K562 (cell line): ENCODE results near the gene KCNC3. TPM values are rescaled to one million over a fixed set of nuclear protein-coding genes. Genes with fewer than 3 reads are reported as not detected.

Source experiments
- EGR1 ChIP-seq: fragments of 450-650 bp; conservative IDR thresholded peaks from 2 replicates; pipeline ENCODE4 v1.6.1; 2017; ENCODE audit warnings: mild to moderate bottlenecking
- ETV5 ChIP-seq: sonication (generic); formaldehyde crosslinking; IDR thresholded peaks from 2 replicates; pipeline ENCODE4 v1.4.0; 2020; ENCODE audit warnings: low read depth, mild to moderate bottlenecking, missing genetic modification reagents
- GATAD2B ChIP-seq: fragments of 450-650 bp; IDR thresholded peaks from 2 replicates; pipeline ENCODE4 v1.6.1; 2017; ENCODE audit warnings: mild to moderate bottlenecking, borderline replicate concordance
- KDM5B ChIP-seq: fragments of 200-600 bp; sonication (generic); IDR thresholded peaks from 2 replicates; pipeline ENCODE4 v1.6.1; 2012; ENCODE audit warnings: low read depth, mild to moderate bottlenecking, moderate library complexity, low read length, control low read depth, inconsistent platforms; ENCODE audit not compliant: insufficient replicate concordance
- SREBF2 ChIP-seq: sonication (generic); formaldehyde crosslinking; IDR thresholded peaks from 2 replicates; pipeline ENCODE4 v1.4.0; 2020; ENCODE audit warnings: mild to moderate bottlenecking, missing genetic modification reagents
- TAF1 ChIP-seq: IDR thresholded peaks from 2 replicates; pipeline ENCODE4 v1.6.1; 2011; ENCODE audit warnings: mild to moderate bottlenecking, low read length, moderate library complexity; ENCODE audit not compliant: insufficient read depth, control insufficient read depth, severe bottlenecking; ENCODE audit errors: extremely low read depth
- TGIF2 ChIP-seq: sonication (generic); formaldehyde crosslinking; IDR thresholded peaks from 2 replicates; pipeline ENCODE4 v1.8.1; 2022; ENCODE audit warnings: mild to moderate bottlenecking, missing genetic modification reagents, moderate library complexity
- ZNF384 ChIP-seq: IDR thresholded peaks from 2 replicates; pipeline ENCODE4 v1.6.1; 2012; ENCODE audit warnings: low read depth, low read length, improper control_type of control experiment
- polyA plus RNA-seq, 8 experiments: library from polyadenylated mRNA; depleted of rRNA in 4 of 8; stranded (reverse) in 5 of 8; unstranded in 3 of 8; fragments of >200 nt; fragmentation: Nextera tagmentation in 2 of 8; fragmentation: Illumina TruSeq in 1 of 8; extraction: Ambion mirVana in 2 of 8; extraction: Trizol in 1 of 8; gene quantifications; 2 replicates each; pipeline versions ENCODE4 v1.2.1 to v1.2.3, GENCODE V29; 2011 to 2014; ENCODE audit warnings: inconsistent platforms in 1 of 8, missing spikeins in 1 of 8
- total RNA-seq, 7 experiments: library from RNA; depleted of rRNA in 6 of 7; stranded (reverse); fragments of >200 nt in 6 of 7; fragmentation: Illumina TruSeq in 2 of 7; extraction: Trizol in 2 of 7; gene quantifications; 2 replicates each; pipeline versions ENCODE4 v1.2.1 to v1.2.3, GENCODE V29; 2011 to 2021; ENCODE audit warnings: low replicate concordance in 1 of 7
- TF ChIP-seq, protein P1 (sequence below): fragments of 250-450 bp; sonication (Bioruptor Pico); IDR thresholded peaks from 2 replicates; pipeline ENCODE4 v1.4.0; 2020
- TF ChIP-seq, protein P2 (sequence below): fragments of 450-650 bp; IDR thresholded peaks from 2 replicates; pipeline ENCODE4 v1.6.1; 2016; ENCODE audit warnings: low read depth

KCNC3 gene
- total and polyA plus RNA-seq, 9 of the 15 experiments (the other 6 are each of a cell fraction or from before 2014, with no cell fraction given), result 0.03 to 26.2 (median 2.0) TPM

DNA sequence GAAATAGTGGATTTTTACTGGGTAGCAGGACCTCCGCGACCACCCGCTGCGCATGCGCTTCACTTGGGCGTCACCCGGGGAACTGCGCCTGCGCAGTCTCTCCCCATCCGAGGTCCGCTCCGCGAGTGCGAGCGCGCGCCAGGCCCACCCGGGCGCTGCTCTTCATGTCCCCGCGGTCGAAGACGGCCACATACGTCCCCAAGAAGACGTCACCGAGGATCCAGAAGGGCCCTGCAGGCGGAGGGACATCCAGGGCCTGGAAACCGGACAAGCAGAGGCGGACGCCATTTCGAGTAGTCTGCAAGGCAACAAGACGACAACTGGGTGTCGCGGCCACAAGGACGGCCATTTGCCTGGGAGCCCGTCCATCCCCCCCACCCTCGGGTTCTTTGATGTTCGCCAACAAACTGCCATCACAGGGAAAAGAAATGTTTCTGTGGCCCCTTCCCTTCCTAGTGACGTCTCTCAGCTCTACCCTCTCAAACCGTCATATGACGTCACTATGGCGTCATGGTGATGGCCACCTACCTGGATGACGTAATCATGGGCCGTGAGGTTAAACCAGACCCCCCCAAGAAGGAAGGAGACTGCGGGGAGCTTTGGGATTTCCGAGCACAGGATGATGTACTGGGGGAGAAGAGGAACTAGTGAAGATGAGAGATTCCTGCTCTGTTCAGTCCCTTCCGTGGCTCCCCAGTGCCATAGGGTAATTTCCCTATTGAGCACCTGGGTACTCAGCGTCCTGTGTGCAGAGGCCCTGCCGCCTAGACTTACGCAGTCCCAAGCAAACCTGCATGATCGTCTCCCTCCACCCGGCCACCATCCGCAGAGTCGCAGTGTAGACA, 29.5 kb upstream of the KCNC3 start (continued):
- TF ChIP-seq ZNF384, result no peak
- no peak for TF ChIP-seq GATAD2B
- TF ChIP-seq ETV5 (CRISPR knock-in tag), result 0 out of 2 replicates have a peak, but pooled peaks have one; percentile 37
- TF ChIP-seq TAF1, result peak; percentile 71
- TF ChIP-seq TGIF2 (CRISPR knock-in tag), result no peak
- TF ChIP-seq KDM5B, result peak; percentile 88
- TF ChIP-seq SREBF2 (CRISPR knock-in tag), result 0 out of 2 replicates have a peak, but pooled peaks have one; percentile 31
- TF ChIP-seq, protein P1, sequence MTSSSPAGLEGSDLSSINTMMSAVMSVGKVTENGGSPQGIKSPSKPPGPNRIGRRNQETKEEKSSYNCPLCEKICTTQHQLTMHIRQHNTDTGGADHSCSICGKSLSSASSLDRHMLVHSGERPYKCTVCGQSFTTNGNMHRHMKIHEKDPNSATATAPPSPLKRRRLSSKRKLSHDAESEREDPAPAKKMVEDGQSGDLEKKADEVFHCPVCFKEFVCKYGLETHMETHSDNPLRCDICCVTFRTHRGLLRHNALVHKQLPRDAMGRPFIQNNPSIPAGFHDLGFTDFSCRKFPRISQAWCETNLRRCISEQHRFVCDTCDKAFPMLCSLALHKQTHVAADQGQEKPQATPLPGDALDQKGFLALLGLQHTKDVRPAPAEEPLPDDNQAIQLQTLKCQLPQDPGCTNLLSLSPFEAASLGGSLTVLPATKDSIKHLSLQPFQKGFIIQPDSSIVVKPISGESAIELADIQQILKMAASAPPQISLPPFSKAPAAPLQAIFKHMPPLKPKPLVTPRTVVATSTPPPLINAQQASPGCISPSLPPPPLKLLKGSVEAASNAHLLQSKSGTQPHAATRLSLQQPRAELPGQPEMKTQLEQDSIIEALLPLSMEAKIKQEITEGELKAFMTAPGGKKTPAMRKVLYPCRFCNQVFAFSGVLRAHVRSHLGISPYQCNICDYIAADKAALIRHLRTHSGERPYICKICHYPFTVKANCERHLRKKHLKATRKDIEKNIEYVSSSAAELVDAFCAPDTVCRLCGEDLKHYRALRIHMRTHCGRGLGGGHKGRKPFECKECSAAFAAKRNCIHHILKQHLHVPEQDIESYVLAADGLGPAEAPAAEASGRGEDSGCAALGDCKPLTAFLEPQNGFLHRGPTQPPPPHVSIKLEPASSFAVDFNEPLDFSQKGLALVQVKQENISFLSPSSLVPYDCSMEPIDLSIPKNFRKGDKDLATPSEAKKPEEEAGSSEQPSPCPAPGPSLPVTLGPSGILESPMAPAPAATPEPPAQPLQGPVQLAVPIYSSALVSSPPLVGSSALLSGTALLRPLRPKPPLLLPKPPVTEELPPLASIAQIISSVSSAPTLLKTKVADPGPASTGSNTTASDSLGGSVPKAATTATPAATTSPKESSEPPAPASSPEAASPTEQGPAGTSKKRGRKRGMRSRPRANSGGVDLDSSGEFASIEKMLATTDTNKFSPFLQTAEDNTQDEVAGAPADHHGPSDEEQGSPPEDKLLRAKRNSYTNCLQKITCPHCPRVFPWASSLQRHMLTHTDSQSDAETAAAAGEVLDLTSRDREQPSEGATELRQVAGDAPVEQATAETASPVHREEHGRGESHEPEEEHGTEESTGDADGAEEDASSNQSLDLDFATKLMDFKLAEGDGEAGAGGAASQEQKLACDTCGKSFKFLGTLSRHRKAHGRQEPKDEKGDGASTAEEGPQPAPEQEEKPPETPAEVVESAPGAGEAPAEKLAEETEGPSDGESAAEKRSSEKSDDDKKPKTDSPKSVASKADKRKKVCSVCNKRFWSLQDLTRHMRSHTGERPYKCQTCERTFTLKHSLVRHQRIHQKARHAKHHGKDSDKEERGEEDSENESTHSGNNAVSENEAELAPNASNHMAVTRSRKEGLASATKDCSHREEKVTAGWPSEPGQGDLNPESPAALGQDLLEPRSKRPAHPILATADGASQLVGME (CRISPR knock-in tag), result 0 out of 2 replicates have a peak, but pooled peaks have one; percentile 78
- TF ChIP-seq, protein P2, sequence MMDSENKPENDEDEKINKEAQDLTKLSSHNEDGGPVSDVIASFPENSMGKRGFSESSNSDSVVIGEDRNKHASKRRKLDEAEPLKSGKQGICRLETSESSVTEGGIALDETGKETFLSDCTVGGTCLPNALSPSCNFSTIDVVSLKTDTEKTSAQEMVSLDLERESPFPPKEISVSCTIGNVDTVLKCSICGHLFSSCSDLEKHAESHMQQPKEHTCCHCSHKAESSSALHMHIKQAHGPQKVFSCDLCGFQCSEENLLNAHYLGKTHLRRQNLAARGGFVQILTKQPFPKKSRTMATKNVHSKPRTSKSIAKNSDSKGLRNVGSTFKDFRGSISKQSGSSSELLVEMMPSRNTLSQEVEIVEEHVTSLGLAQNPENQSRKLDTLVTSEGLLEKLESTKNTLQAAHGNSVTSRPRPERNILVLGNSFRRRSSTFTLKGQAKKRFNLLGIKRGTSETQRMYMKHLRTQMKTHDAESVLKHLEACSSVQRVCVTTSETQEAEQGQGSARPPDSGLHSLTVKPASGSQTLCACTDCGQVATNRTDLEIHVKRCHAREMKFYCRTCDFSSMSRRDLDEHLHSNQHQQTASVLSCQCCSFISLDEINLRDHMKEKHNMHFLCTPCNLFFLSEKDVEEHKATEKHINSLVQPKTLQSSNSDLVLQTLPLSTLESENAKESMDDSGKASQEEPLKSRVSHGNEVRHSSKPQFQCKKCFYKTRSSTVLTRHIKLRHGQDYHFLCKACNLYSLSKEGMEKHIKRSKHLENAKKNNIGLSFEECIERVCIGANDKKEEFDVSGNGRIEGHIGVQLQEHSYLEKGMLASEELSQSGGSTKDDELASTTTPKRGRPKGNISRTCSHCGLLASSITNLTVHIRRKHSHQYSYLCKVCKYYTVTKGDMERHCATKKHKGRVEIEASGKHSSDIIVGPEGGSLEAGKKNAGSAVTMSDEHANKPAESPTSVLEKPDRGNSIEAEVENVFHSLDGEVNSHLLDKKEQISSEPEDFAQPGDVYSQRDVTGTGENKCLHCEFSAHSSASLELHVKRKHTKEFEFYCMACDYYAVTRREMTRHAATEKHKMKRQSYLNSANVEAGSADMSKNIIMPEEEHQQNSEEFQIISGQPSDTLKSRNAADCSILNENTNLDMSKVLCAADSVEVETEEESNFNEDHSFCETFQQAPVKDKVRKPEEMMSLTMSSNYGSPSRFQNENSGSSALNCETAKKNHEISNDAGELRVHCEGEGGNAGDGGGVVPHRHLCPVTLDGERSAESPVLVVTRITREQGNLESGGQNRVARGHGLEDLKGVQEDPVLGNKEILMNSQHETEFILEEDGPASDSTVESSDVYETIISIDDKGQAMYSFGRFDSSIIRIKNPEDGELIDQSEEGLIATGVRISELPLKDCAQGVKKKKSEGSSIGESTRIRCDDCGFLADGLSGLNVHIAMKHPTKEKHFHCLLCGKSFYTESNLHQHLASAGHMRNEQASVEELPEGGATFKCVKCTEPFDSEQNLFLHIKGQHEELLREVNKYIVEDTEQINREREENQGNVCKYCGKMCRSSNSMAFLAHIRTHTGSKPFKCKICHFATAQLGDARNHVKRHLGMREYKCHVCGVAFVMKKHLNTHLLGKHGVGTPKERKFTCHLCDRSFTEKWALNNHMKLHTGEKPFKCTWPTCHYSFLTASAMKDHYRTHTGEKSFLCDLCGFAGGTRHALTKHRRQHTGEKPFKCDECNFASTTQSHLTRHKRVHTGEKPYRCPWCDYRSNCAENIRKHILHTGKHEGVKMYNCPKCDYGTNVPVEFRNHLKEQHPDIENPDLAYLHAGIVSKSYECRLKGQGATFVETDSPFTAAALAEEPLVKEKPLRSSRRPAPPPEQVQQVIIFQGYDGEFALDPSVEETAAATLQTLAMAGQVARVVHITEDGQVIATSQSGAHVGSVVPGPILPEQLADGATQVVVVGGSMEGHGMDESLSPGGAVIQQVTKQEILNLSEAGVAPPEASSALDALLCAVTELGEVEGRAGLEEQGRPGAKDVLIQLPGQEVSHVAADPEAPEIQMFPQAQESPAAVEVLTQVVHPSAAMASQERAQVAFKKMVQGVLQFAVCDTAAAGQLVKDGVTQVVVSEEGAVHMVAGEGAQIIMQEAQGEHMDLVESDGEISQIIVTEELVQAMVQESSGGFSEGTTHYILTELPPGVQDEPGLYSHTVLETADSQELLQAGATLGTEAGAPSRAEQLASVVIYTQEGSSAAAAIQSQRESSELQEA, result no peak
- TF ChIP-seq EGR1, result 0 out of 2 replicates have a peak, but pooled peaks have one; percentile 20
